Thymus (tissue), 11 donors: ENCODE data around the gene EPHA1. TPM values are rescaled to one million over a fixed set of nuclear protein-coding genes. Genes with fewer than 3 reads are reported as not detected.
"Not testable (repeated sequence)": the region's sequence is repeated elsewhere in the genome, so short reads cannot be mapped to it uniquely, and the experiment has no call there.

Source experiments
- DNase-seq, 9 donors: peaks; one replicate each; pipeline ENCODE4 v3.0.0-alpha.2; 2013; ENCODE audit warnings: low spot score in 9 of 9, low read depth in 6 of 9, missing footprints in 1 of 9
- H3K27ac ChIP-seq, 2 donors: one replicate each; pipeline ENCODE4 v1.5.1; 2013; ENCODE audit warnings: control low read depth in 1 of 2, low read depth in 1 of 2, low read length in 1 of 2, mild to moderate bottlenecking in 1 of 2, moderate library complexity in 1 of 2
- H3K27me3 ChIP-seq, 2 donors: one replicate each; pipeline ENCODE4 v1.5.1; 2013; ENCODE audit warnings: low read length in 1 of 2; ENCODE audit not compliant: control insufficient read depth in 2 of 2, insufficient read depth in 1 of 2
- H3K36me3 ChIP-seq, 2 donors: one replicate each; pipeline ENCODE4 v1.5.1; 2013; ENCODE audit warnings: low read length in 1 of 2, mild to moderate bottlenecking in 1 of 2, moderate library complexity in 1 of 2; ENCODE audit not compliant: control insufficient read depth in 2 of 2, insufficient read depth in 2 of 2
- H3K4me1 ChIP-seq, 2 donors: one replicate each; pipeline ENCODE4 v1.5.1; 2013; ENCODE audit warnings: low read length in 2 of 2; ENCODE audit not compliant: control insufficient read depth in 2 of 2, insufficient read depth in 2 of 2
- H3K4me3 ChIP-seq, 2 donors: one replicate each; pipeline ENCODE4 v1.5.1; 2013; ENCODE audit warnings: low read length in 2 of 2, control low read depth in 1 of 2, mild to moderate bottlenecking in 1 of 2
- H3K9me3 ChIP-seq, 2 donors: one replicate each; pipeline ENCODE4 v1.5.1; 2013; ENCODE audit warnings: low read length in 1 of 2, mild to moderate bottlenecking in 1 of 2; ENCODE audit not compliant: control insufficient read depth in 2 of 2, insufficient read depth in 1 of 2
- WGBS: extraction: QIAGEN DNeasy Blood & Tissue Kit; methylation state at CpG from one replicate; pipeline ENCODE4 v1.1.7; 2013; 5-methylcytosine and 5-hydroxymethylcytosine counted together
- polyA plus RNA-seq: library from polyadenylated mRNA; stranded (reverse); fragments of 200-250 nt; gene quantifications from one replicate; pipeline ENCODE4 v1.2.3, GENCODE V29; 2013
- total RNA-seq: library from RNA; stranded (reverse); fragments of 120-200 nt; gene quantifications from one replicate; pipeline ENCODE4 v1.2.4, GENCODE V29; 2013
- donor health status: healthy.

EPHA1 gene
- total and polyA plus RNA-seq, 2 donors, result 12.5 to 34.3 TPM

- peaks cover 0 to 3% of the 10 kb centered on the region in 2 donors for H3K36me3 ChIP-seq
- peaks cover 0 to 15% of the 10 kb centered on the region in 2 donors for H3K4me1 ChIP-seq
- no peaks in the 10 kb centered on the region for H3K27me3 ChIP-seq
- no peak overlapping the region for H3K4me3 ChIP-seq
- WGBS, result 95% methylated on average over 3 of the region's 3 CpGs
- no peaks in the 10 kb centered on the region for H3K9me3 ChIP-seq
- H3K27ac ChIP-seq, result no peak overlapping the region
- DNase-seq, result no peak
Measured at GRCh38 chr7:143436325-143436946, 27.8 kb upstream of the EPHA1 start.

GRCh38 chr7:143435266-143435665, 26.6 kb upstream of the EPHA1 start:
- H3K36me3 ChIP-seq, result peaks cover 0 to 3% of the 10 kb centered on the region in 2 donors
- no peaks in the 10 kb centered on the region for H3K27me3 ChIP-seq
- WGBS, result 96% methylated on average over 2 of the region's 2 CpGs
- no peaks in the 10 kb centered on the region for H3K9me3 ChIP-seq
- peak overlapping the region in 1 of 2 donors; percentile 61 for H3K27ac ChIP-seq
- H3K4me3 ChIP-seq, result no peak overlapping the region
- DNase-seq, result no peak
- H3K4me1 ChIP-seq, result peaks cover 0 to 15% of the 10 kb centered on the region in 2 donors

GRCh38 chr7:143434660-143435059, 26.0 kb upstream of the EPHA1 start:
- H3K36me3 ChIP-seq, result peaks cover 0 to 3% of the 10 kb centered on the region in 2 donors
- WGBS, result 94% methylated on average over 9 of the region's 9 CpGs
- peak in 2 of 9 donors; percentile 22 to 38 for DNase-seq
- H3K27ac ChIP-seq, result peak overlapping the region in 1 of 2 donors; percentile 33
- H3K27me3 ChIP-seq, result no peaks in the 10 kb centered on the region
- no peak overlapping the region for H3K4me3 ChIP-seq
- H3K9me3 ChIP-seq, result no peaks in the 10 kb centered on the region
- H3K4me1 ChIP-seq, result peaks cover 0 to 15% of the 10 kb centered on the region in 2 donors

- 97% methylated on average over 4 of the region's 4 CpGs for WGBS
- Histone ChIP-seq H3K27me3 (no peaks in the 10 kb centered on the region), H3K36me3 (peaks cover 0 to 3% of the 10 kb centered on the region in 2 donors), H3K27ac (no peak overlapping the region), H3K9me3 (no peaks in the 10 kb centered on the region), H3K4me3 (no peak overlapping the region), H3K4me1 (peaks cover 0 to 15% of the 10 kb centered on the region in 2 donors)
- no peak for DNase-seq
Measured at GRCh38 chr7:143433759-143434158, 25.1 kb upstream of the EPHA1 start.

- no peak overlapping the region for H3K27ac ChIP-seq
- no peak overlapping the region for H3K4me3 ChIP-seq
- peaks cover 0 to 2% of the 10 kb centered on the region in 2 donors for H3K4me1 ChIP-seq
- H3K36me3 ChIP-seq, result peaks cover 0 to 3% of the 10 kb centered on the region in 2 donors
- DNase-seq, result no peak
- 49% methylated on average over 2 of the region's 2 CpGs for WGBS
- H3K9me3 ChIP-seq, result no peaks in the 10 kb centered on the region
- H3K27me3 ChIP-seq, result no peaks in the 10 kb centered on the region
Measured at GRCh38 chr7:143431109-143431508, 22.5 kb upstream of the EPHA1 start.

- no peaks in the 10 kb centered on the region for H3K4me1 ChIP-seq
- no peaks in the 10 kb centered on the region for H3K27me3 ChIP-seq
- no peak overlapping the region for H3K27ac ChIP-seq
- no peaks in the 10 kb centered on the region for H3K9me3 ChIP-seq
- no peak overlapping the region for H3K4me3 ChIP-seq
- peaks cover 0 to 3% of the 10 kb centered on the region in 2 donors for H3K36me3 ChIP-seq
- DNase-seq, result no peak
- 96% methylated on average over 10 of the region's 10 CpGs for WGBS
Measured at GRCh38 chr7:143429770-143430698, 21.4 kb upstream of the EPHA1 start.

- Histone ChIP-seq H3K27me3 (no peaks in the 10 kb centered on the region), H3K4me1 (no peaks in the 10 kb centered on the region), H3K36me3 (peaks cover 0 to 3% of the 10 kb centered on the region in 2 donors), H3K4me3 (no peak overlapping the region), H3K9me3 (no peaks in the 10 kb centered on the region), H3K27ac (no peak overlapping the region)
- 90% methylated on average over 2 of the region's 2 CpGs for WGBS
- DNase-seq, result no peak
Measured at GRCh38 chr7:143426479-143427142, 18.0 kb upstream of the EPHA1 start.

GRCh38 chr7:143424476-143424875, 15.8 kb upstream of the EPHA1 start:
- H3K4me3 ChIP-seq, DNase-seq: not testable (repeated sequence)
- WGBS, result 97% methylated on average over 34 of the region's 34 CpGs

GRCh38 chr7:143422033-143422432, 13.4 kb upstream of the EPHA1 start:
- Histone ChIP-seq H3K9me3 (no peaks in the 10 kb centered on the region), H3K27ac (no peak overlapping the region), H3K27me3 (no peaks in the 10 kb centered on the region), H3K4me1 (peaks cover 0 to 5% of the 10 kb centered on the region in 2 donors), H3K36me3 (peaks cover 0 to 16% of the 10 kb centered on the region in 2 donors), H3K4me3 (no peak overlapping the region)
- 96% methylated on average over 3 of the region's 3 CpGs for WGBS
- DNase-seq, result no peak

More at GRCh38 chr7:143424476-143424875, 15.8 kb upstream of the EPHA1 start:
- not testable (repeated sequence) for H3K27me3 ChIP-seq, H3K9me3 ChIP-seq, H3K4me1 ChIP-seq, H3K27ac ChIP-seq
- H3K36me3 ChIP-seq, result peaks cover 0 to 11% of the 10 kb centered on the region in 2 donors
